ENCODE data around the gene SETDB1. TPM values are rescaled to one million over a fixed set of nuclear protein-coding genes. Genes with fewer than 3 reads are reported as not detected.

SETDB1 gene
- total and polyA plus RNA-seq, 2 of the 8 experiments (the other 6 are each of a cell fraction or from before 2014, with no cell fraction given) = 27.5 to 48.8 TPM

DNA sequence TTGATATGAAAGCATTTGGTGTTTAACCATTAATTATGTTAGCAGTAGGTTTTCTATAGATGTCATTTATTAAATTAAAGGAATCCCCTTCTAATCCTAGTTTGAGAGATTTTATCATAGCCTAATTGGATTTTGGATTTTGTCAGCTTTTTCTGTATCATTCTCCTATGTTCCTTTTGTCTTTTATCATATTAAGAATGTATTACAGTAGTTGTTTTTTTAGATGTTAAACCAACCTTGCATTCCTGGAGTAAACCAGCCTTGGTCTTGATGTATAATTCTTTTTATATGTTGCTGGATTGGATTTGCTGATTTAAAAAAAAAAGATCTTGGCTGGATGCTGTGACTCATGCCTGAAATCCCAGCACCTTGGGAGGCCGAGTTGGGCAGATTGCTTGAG lies 5.6 kb downstream of the SETDB1 start:
- Histone ChIP-seq H3K14ac (ENCODE audit: insufficient read length) (no peak overlapping the region), H3K18ac (ENCODE audit: extremely low read depth, low read length) (no peak overlapping the region), H2BK120ac (replicated peaks; ENCODE audit: low read depth, low read length) (no peak overlapping the region), H2AFZ (ENCODE audit: low read length) (no peak overlapping the region), H2BK20ac (ENCODE audit: low read length) (no peak overlapping the region), H4K91ac (replicated peaks; ENCODE audit: insufficient read length, low read length) (no peak overlapping the region), H3K36me3 (ENCODE audit: control insufficient read depth in 2 of 4, insufficient read depth in 4 of 4, low read length in 3 of 4) (peaks cover 15 to 54% (median 27%) of the 10 kb centered on the region in 4 experiments), H2BK12ac (ENCODE audit: low read depth, low read length) (no peak overlapping the region), H3K9ac (replicated peaks in 1 of 4; ENCODE audit: extremely low read depth in 1 of 4, low read depth in 3 of 4, low read length in 3 of 4) (no peak overlapping the region), H3K27me3 (replicated peaks in 1 of 4; ENCODE audit: control insufficient read depth in 3 of 4, extremely low read depth in 1 of 4, insufficient read depth in 3 of 4, low read length in 3 of 4) (no peaks in the 10 kb centered on the region), H2BK5ac (ENCODE audit: low read depth, low read length) (no peak overlapping the region), H3K4me2 (ENCODE audit: insufficient read depth in 1 of 2, low read depth in 2 of 2, low read length in 2 of 2) (no peak overlapping the region), H3K9me3 (ENCODE audit: insufficient read depth in 2 of 2, low read depth in 1 of 2, low read length in 1 of 2) (no peaks in the 10 kb centered on the region), H4K5ac (ENCODE audit: insufficient read length, low read depth, low read length) (no peak overlapping the region), H3K23me2 (ENCODE audit: low read depth, low read length) (no peaks in the 10 kb centered on the region), H4K8ac (ENCODE audit: extremely low read depth, insufficient read depth, low read length) (no peak overlapping the region), H3K4me3 (ENCODE audit: extremely low read depth in 1 of 4, insufficient read depth in 2 of 4, low read depth in 3 of 4, low read length in 4 of 4) (no peak overlapping the region), H3K4me1 (replicated peaks in 1 of 4; ENCODE audit: control insufficient read depth in 3 of 4, insufficient read depth in 4 of 4, low read length in 3 of 4) (no peaks in the 10 kb centered on the region), H4K20me1 (replicated peaks in 1 of 2; ENCODE audit: control insufficient read depth in 1 of 2, insufficient read depth in 2 of 2, low read length in 2 of 2) (no peaks in the 10 kb centered on the region), H3K23ac (ENCODE audit: insufficient read length) (no peak overlapping the region), H3K27ac (ENCODE audit: low read depth, low read length) (no peak overlapping the region), H2BK15ac (ENCODE audit: low read length) (no peak overlapping the region), H2AK5ac (ENCODE audit: low read depth, low read length) (no peak overlapping the region), H3K4ac (replicated peaks; ENCODE audit: insufficient read length, low read depth, low read length) (no peak overlapping the region), H3K79me2 (ENCODE audit: control insufficient read depth in 1 of 2, insufficient read depth in 2 of 2, low read length in 2 of 2) (peaks cover 0 to 19% of the 10 kb centered on the region in 2 experiments; a peak in 2 of 4 replicates), H3K79me1 (ENCODE audit: low read depth, low read length) (0 out of 2 replicates have a peak, but pooled peaks cover 2% of the 10 kb centered on the region), H3K56ac (replicated peaks; ENCODE audit: insufficient read length, low read depth, low read length) (no peak overlapping the region)
- DNase-seq (ENCODE audit: low read depth in 1 of 2, low spot score in 2 of 2) = no peak
- 85% methylated on average over 1 of the region's 1 CpG; no CpG with 5 or more reads in 1 of the 2 experiments for WGBS, 2 experiments (ENCODE audit: extremely low coverage in 1 of 2, insufficient coverage in 1 of 2, insufficient read length in 1 of 2, insufficient replicate concordance in 2 of 2, low coverage in 1 of 2, low lambda C conversion rate in 2 of 2, missing lambda C conversion rate in 1 of 2)
- no peak for FAIRE-seq
- ChIA-PET POLR2A (ENCODE audit: partially characterized antibody) (interaction anchor here (0.6 kb wide), 1 partner anchor 11 kb away, joined by 3 read pairs; no protein-coding TSS in a partner anchor), CTCF (ENCODE audit: partially characterized antibody) (interaction anchor here (0.6 kb wide), 1 partner anchor 238 kb away, joined by 3 read pairs; no protein-coding TSS in a partner anchor)

Measured in H1 (cell line).